ENCODE data around the gene MYL12A. TPM values are rescaled to one million over a fixed set of nuclear protein-coding genes. Genes with fewer than 3 reads are reported as not detected.

The MYL12A gene
- total RNA-seq, 1 experiment from 2014 or later = 284 TPM

DNA sequence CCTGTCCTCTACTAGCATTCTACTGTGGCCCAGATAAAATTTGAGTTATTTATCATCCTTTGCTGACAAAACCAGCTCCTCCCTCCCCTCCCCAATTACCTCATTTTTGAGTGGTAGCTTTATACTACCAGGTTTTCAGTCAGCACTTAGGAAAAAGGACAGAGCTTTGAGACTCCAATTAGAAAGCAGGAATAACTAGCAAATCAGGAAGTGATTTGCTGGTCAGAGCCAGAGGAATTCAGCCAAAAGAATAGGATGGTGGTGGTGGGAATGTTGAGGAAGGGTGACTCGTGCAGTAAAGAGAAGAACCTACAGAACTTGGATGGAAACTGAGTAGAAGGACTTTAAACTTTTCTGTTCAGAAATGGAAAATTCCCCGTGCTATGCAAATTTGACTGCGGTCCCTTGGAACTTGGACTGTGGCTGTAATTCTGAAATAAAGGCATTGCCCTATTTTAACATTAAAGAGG lies 18.0 kb downstream of the MYL12A start:
- Histone ChIP-seq H4K8ac (replicated peaks; ENCODE audit: insufficient read length, low read depth, low read length) (no peak overlapping the region), H2BK120ac (ENCODE audit: low read depth, low read length, poor library complexity, severe bottlenecking) (no peak overlapping the region), H4K5ac (ENCODE audit: insufficient read length, low read depth, low read length) (no peak overlapping the region), H3T11ph (ENCODE audit: low read length) (no peak overlapping the region), H2AFZ (ENCODE audit: low read length) (no peak overlapping the region), H3K14ac (ENCODE audit: insufficient read depth, low read length) (no peak overlapping the region), H3K4me1 (ENCODE audit: insufficient read depth, low read length) (peaks cover 6% of the 10 kb centered on the region; the same call in 1 of the 2 replicates), H4K91ac (ENCODE audit: insufficient read length, low read depth, low read length) (no peak overlapping the region), H3K23ac (ENCODE audit: insufficient read length, low read depth, low read length) (no peak overlapping the region), H4K20me1 (ENCODE audit: control insufficient read depth, insufficient read depth, insufficient read length) (no peaks in the 10 kb centered on the region), H3K79me1 (ENCODE audit: insufficient read depth, low read depth, low read length, poor library complexity, severe bottlenecking) (no peaks in the 10 kb centered on the region), H2BK20ac (ENCODE audit: low read depth, low read length, poor library complexity, severe bottlenecking) (no peak overlapping the region), H2BK12ac (ENCODE audit: insufficient read length, low read depth, low read length) (no peak overlapping the region), H3K18ac (ENCODE audit: insufficient read length, low read depth, low read length) (no peak overlapping the region), H3K79me2 (ENCODE audit: insufficient read depth, low read length) (peaks cover 61% of the 10 kb centered on the region), H3K27ac (ENCODE audit: insufficient read length, low read depth, low read length) (no peak overlapping the region), H3K9ac (ENCODE audit: extremely low read depth, insufficient read length, low read length) (no peak overlapping the region), H2AK5ac (ENCODE audit: insufficient read length, low read length) (no peak overlapping the region), H3K4ac (ENCODE audit: low read depth, low read length) (no peak overlapping the region), H2BK15ac (ENCODE audit: low read depth, low read length) (no peak overlapping the region), H3K23me2 (ENCODE audit: insufficient read length, low read depth, low read length, poor library complexity, severe bottlenecking) (peaks cover 4% of the 10 kb centered on the region), H3K56ac (ENCODE audit: insufficient read length, low read depth, low read length) (no peak overlapping the region), H3K9me3 (ENCODE audit: control insufficient read depth, low read depth, low read length) (no peaks in the 10 kb centered on the region), H2BK5ac (ENCODE audit: insufficient read length, low read length) (no peak overlapping the region), H3K4me2 (ENCODE audit: insufficient read depth, insufficient read length, low read length) (no peak overlapping the region), H3K27me3 (ENCODE audit: insufficient read depth, low read length) (no peaks in the 10 kb centered on the region)
- Mint-ChIP-seq H3K9me3 (no peaks in the 10 kb centered on the region; a peak in 2 of 5 replicates), H3K4me1 (peaks cover 53 to 54% of the 10 kb centered on the region in 2 experiments), H3K4me3 (no peak overlapping the region; a peak in 1 of 5 replicates), H3K27me3 (ENCODE audit: low read depth) (no peaks in the 10 kb centered on the region), H3K27ac (peak overlapping the region in 1 of 3 experiments; percentile 45; a peak in 1 of 7 replicates), H3K36me3 (ENCODE audit: insufficient read depth in 1 of 3, low read depth in 3 of 3) (no peaks in the 10 kb centered on the region)
- whole genome bisulfite sequencing (ENCODE audit: extremely low coverage, insufficient read length, low lambda C conversion rate) = no CpG with 5 or more reads among the region's 3 CpGs
- no peak for DNase-seq
- TF ChIP-seq, protein P1, sequence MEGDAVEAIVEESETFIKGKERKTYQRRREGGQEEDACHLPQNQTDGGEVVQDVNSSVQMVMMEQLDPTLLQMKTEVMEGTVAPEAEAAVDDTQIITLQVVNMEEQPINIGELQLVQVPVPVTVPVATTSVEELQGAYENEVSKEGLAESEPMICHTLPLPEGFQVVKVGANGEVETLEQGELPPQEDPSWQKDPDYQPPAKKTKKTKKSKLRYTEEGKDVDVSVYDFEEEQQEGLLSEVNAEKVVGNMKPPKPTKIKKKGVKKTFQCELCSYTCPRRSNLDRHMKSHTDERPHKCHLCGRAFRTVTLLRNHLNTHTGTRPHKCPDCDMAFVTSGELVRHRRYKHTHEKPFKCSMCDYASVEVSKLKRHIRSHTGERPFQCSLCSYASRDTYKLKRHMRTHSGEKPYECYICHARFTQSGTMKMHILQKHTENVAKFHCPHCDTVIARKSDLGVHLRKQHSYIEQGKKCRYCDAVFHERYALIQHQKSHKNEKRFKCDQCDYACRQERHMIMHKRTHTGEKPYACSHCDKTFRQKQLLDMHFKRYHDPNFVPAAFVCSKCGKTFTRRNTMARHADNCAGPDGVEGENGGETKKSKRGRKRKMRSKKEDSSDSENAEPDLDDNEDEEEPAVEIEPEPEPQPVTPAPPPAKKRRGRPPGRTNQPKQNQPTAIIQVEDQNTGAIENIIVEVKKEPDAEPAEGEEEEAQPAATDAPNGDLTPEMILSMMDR (conservative IDR thresholded peaks at IDR 0.05) = no peak
